ENCODE data around the gene CCDC197. TPM values are rescaled to one million over a fixed set of nuclear protein-coding genes. Genes with fewer than 3 reads are reported as not detected.

The CCDC197 gene
- total RNA-seq, 1 experiment from 2014 or later, result not detected

GRCh38 chr14:93987376-93987775 is 9.7 kb upstream of the CCDC197 start:
- DNase-seq, result no peak
- WGBS (ENCODE audit: extremely low coverage, insufficient read length, low lambda C conversion rate), result no CpG with 5 or more reads among the region's 12 CpGs

More at GRCh38 chr14:93987376-93987775, 9.7 kb upstream of the CCDC197 start:
- no peak overlapping the region for H3K56ac ChIP-seq (ENCODE audit: insufficient read length, low read depth, low read length)
- H2BK20ac ChIP-seq (ENCODE audit: low read depth, low read length, poor library complexity, severe bottlenecking), result no peak overlapping the region
- H3K27me3 Mint-ChIP-seq (ENCODE audit: low read depth), result no peaks in the 10 kb centered on the region; the same call in 1 of the 2 replicates
- H3K79me2 ChIP-seq (ENCODE audit: insufficient read depth, low read length), result no peaks in the 10 kb centered on the region
- no peaks in the 10 kb centered on the region for H3K79me1 ChIP-seq (ENCODE audit: insufficient read depth, low read depth, low read length, poor library complexity, severe bottlenecking)
- no peaks in the 10 kb centered on the region; a peak in 1 of 7 replicates for H3K36me3 Mint-ChIP-seq (ENCODE audit: insufficient read depth in 1 of 3, low read depth in 3 of 3)
- no peak overlapping the region for H2AFZ ChIP-seq (ENCODE audit: low read length)
- no peak overlapping the region for H2BK15ac ChIP-seq (ENCODE audit: low read depth, low read length)
- H3K9me3 Mint-ChIP-seq, result no peaks in the 10 kb centered on the region; a peak in 3 of 5 replicates
- H3K4me3 Mint-ChIP-seq, result no peak overlapping the region
- H3K14ac ChIP-seq (ENCODE audit: insufficient read depth, low read length), result peak overlapping the region; percentile 50; the same call in 1 of the 2 replicates
- H2BK12ac ChIP-seq (ENCODE audit: insufficient read length, low read depth, low read length), result no peak overlapping the region
- H3K23me2 ChIP-seq (ENCODE audit: insufficient read length, low read depth, low read length, poor library complexity, severe bottlenecking), result no peaks in the 10 kb centered on the region
- H3K4me1 Mint-ChIP-seq, result peaks cover 26 to 32% of the 10 kb centered on the region in 2 experiments
- H3K18ac ChIP-seq (ENCODE audit: insufficient read length, low read depth, low read length), result no peak overlapping the region
- no peak overlapping the region for H3K9ac ChIP-seq (ENCODE audit: extremely low read depth, insufficient read length, low read length)
- no peak overlapping the region for H3K27ac ChIP-seq (ENCODE audit: insufficient read length, low read depth, low read length)
- H3K9me3 ChIP-seq (ENCODE audit: control insufficient read depth, low read depth, low read length), result no peaks in the 10 kb centered on the region
- no peak overlapping the region for H3K23ac ChIP-seq (ENCODE audit: insufficient read length, low read depth, low read length)
- H3K27me3 ChIP-seq (ENCODE audit: insufficient read depth, low read length), result no peaks in the 10 kb centered on the region
- no peak overlapping the region for H2AK5ac ChIP-seq (ENCODE audit: insufficient read length, low read length)
- no peak overlapping the region for H4K91ac ChIP-seq (ENCODE audit: insufficient read length, low read depth, low read length)
- no peak overlapping the region for H4K5ac ChIP-seq (ENCODE audit: insufficient read length, low read depth, low read length)
- no peak overlapping the region for H3K4me2 ChIP-seq (ENCODE audit: insufficient read depth, insufficient read length, low read length)
- no peak overlapping the region for H3K4ac ChIP-seq (ENCODE audit: low read depth, low read length)
- no peak overlapping the region for H3K27ac Mint-ChIP-seq
- H4K8ac ChIP-seq (replicated peaks; ENCODE audit: insufficient read length, low read depth, low read length), result no peak overlapping the region
- H4K20me1 ChIP-seq (ENCODE audit: control insufficient read depth, insufficient read depth, insufficient read length), result no peaks in the 10 kb centered on the region
- H3T11ph ChIP-seq (ENCODE audit: low read length), result no peak overlapping the region
- no peak overlapping the region for H2BK120ac ChIP-seq (ENCODE audit: low read depth, low read length, poor library complexity, severe bottlenecking)
- H2BK5ac ChIP-seq (ENCODE audit: insufficient read length, low read length), result no peak overlapping the region
- TF ChIP-seq, protein P1, sequence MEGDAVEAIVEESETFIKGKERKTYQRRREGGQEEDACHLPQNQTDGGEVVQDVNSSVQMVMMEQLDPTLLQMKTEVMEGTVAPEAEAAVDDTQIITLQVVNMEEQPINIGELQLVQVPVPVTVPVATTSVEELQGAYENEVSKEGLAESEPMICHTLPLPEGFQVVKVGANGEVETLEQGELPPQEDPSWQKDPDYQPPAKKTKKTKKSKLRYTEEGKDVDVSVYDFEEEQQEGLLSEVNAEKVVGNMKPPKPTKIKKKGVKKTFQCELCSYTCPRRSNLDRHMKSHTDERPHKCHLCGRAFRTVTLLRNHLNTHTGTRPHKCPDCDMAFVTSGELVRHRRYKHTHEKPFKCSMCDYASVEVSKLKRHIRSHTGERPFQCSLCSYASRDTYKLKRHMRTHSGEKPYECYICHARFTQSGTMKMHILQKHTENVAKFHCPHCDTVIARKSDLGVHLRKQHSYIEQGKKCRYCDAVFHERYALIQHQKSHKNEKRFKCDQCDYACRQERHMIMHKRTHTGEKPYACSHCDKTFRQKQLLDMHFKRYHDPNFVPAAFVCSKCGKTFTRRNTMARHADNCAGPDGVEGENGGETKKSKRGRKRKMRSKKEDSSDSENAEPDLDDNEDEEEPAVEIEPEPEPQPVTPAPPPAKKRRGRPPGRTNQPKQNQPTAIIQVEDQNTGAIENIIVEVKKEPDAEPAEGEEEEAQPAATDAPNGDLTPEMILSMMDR (conservative IDR thresholded peaks at IDR 0.05), result no peak
- no peaks in the 10 kb centered on the region for H3K4me1 ChIP-seq (ENCODE audit: insufficient read depth, low read length)

Data from H9 (cell line).